GM21528 (cell line): ENCODE results near the gene EEPD1.

Experiments
- ATAC-seq: cut with Tn5 transposase; IDR thresholded peaks from one replicate; pipeline ENCODE4 v1.9.1; 2021; ENCODE audit warnings: mild to moderate bottlenecking, moderate library complexity; ENCODE audit not compliant: unreplicated experiment, low FRiP score

Gene EEPD1

DNA sequence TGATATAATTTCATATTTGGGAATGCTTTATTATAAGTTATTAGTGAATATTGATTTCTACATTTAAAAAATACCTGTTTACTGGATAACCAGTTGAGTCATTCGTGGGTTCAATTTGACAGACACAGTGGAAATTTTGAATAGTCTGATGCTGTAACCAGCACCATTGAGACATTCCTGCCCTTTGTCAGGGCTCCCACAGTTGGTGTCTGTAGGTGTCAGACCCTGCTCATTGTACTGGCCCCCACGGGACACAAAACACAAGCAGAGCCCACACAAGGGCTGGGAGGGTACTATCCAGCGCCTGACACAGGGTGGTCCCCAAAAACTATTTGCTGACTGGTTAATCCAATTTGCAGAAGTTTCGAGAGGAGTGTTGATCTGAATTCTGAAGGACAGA lies 35.9 kb downstream of the EEPD1 start:
- no peak for ATAC-seq

DNA sequence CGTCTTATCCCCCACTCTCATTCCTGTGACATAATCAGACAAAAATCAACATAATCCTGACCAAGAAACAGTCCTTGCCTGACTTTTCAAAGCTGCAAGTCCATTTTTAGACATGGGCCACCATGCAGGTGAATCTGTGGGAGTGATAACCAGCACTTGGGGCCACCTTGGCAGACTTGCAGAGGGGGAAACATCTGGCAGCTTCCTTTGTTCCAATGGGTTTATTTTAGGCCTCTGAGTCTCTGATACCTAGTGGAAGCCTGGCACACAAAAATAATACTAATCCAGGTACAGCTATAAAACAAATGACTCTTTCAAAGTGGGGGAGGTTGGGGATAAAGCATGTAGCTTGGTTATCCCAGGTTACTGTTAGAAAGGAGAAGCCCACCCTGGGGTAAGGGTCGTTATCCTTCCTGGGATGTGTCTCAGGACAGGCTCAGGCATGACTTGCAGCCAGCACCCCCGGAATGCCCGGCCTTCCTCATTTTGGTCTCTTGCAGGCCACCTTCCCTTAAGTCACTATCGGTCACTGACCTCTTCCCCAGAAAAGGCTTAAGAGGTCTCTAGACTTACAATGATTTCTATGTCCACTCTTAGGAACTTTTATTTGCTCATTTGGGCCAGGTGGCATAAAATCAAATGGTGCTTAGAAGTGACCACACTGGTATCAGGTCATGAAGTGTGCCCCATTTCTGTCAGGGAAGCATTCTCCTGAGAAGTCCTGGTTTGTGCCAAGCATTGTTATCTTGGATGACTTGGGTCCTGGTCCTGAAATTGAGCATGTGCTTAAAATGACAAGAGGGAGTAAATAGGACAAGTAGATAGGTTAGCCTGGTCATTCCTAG lies 37.6 kb downstream of the EEPD1 start:
- no peak for ATAC-seq

DNA sequence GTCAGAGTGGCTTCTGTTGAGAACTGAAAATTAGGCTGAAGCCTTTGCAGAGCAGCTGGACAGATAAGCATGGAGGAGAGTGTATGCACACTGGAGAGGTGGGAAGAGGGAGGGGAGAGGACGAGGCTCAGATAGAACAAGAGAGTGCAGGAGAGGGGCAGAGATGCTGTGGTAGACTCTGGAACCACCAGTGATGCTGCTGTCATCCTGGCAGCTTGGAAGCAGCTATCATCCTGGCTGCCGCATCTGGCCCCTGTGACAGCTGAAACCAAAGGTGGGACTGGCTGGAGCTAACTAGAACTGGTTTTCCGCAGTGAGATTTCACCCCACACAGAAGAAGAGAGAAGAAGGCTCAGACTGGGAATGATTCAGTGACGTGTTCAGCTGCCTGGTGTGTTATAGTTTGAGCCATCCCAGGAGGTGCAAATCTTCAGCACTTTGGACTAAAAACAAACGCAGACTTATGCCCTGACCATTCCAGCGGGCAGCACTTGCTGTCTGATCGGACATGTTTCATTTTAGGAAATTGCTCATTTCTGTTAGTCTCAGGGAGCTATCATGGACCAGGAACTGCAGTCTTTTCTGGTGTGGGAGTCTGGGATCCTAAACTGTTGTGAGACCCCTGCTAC lies 38.4 kb downstream of the EEPD1 start:
- no peak for ATAC-seq

DNA sequence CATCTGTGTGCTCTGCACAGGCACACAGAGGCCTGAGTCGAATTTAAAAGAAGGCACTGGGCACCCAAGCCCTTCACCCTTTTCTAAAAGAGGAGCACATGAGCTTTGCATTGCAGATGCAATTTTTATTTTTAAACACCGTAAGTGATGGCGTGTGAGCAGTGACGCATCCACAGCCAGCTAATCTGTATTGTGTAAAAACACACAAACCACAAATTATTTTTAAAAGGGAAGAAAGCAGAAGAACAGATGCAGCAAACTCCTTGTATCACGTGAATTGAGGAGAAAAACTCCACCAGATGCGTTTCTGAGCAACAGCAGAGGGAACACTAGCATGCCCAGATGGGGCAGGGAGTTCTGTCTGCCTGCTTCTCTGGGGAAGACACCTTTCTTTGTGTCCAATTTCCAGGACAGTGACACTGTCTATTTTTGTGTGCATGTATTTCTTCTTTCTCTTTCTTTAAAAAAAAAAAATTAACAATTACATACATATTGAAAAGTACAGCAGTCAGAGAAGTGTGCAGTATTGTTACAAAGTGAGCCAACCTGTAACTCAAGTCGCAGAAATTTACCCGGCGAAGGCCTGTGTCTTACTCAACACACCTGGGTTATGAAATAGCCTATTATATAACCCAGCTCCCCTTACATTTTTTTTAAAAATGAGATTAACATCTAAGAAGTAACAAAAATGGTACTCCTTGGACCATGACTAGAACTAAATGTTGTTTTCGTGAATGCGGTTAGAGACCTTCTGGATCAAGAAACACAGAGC lies 39.2 kb downstream of the EEPD1 start:
- no peak for ATAC-seq

DNA sequence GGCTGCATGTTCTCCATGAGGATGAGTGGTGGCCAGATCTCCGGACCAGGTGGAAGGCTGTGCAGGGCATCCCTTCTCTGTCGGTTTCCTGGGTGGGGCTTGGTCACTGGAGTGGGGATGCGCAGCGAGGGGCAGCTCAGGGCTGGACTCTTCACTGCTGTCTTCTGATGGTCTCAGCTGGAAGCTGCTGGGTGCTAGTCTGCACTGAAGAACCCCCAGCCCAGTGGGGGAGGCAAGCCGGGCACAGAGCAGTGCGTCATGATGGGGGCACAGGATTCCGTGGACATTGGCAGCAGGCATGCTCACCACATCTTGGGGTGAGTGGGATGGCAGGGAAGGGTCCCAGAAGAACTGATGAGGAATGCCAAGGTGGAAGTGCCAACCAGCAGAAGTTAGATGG lies 39.8 kb downstream of the EEPD1 start:
- ATAC-seq: no peak

DNA sequence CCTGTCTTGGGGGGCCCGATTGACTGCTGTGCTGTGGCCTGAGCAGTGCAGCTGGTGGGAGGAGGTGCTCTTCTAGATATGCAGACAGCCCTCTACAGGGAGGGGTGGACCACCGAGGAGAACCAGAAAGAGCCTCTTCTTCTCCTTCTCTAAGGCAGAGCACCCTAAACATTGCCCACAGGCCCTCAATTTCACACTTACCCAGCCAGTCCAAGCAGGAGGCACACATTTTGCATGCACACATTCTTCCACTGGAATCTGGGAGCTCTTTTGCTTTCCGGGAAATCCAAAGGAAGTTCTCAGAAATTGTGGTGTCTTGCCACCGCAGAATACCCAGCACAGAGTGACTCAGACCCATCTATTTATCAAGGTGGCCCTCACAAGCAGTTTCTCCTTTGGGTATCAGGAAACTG lies 45.8 kb downstream of the EEPD1 start:
- ATAC-seq: no peak

DNA sequence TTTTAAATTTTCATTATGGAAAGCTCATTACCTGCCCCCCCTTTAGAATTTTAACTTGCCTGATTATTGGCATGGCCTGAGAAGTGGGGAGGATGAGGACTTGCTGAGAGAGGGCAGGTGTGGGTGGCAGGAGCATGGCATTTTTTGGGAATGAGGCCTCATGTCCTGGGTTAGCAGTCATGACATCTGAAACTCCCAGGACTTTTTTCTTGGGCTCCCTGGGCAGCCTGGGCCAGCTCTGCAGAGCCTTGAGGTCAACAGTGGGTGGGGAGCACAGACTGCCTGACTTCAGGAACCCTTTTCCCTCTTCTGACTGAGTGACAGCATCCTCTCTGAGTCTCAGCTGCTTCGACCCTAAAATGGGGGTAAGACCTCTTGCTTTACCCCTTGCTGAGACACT lies 46.3 kb downstream of the EEPD1 start:
- no peak for ATAC-seq

DNA sequence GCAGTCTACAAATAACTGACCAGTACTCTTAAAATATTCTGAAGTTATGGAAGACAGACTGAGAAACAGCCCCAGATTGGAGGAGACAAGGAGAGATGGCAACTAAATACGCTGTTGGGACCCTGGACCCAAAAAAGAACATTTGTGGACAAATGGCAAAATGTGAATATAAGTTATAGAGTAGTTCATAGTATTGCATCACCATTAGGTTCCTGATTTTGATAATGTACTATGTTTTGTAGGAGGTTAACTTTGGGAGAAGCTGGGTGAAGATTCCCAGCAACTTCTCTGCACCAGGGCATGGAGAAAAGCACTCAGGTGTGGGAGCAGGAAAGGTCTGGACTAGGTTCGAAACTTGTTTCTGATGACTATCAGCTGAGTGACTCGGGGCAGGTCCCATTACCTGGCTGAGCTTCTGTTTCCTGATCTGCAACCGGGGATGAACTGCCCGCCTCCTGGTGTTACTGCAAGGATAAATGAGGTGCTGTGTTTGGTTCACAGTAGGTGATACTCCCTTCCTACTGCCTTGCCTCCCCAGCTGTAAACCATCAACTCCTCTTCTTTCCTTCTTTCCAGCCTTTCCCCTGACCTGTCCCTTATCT lies 48.2 kb downstream of the EEPD1 start:
- no peak for ATAC-seq

DNA sequence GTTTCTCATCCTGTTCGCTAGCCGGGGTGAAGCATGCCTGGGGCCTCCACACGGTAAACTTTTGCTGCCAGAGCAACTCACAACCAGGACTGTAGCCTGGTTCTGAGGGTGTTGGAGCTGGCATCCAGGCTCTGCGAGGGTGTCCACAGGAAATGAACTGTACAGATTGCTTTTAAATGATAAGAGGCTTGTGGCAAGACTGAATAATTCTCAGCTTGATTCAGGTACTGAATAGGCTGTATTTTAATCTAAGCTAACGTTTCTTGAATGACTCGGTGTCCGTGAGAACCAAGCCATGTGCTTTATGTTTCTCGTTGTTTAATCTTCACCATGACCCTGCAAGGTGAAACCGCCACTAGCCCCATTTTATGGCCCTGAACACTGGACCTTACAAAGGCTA lies 49.3 kb downstream of the EEPD1 start:
- no peak for ATAC-seq

DNA sequence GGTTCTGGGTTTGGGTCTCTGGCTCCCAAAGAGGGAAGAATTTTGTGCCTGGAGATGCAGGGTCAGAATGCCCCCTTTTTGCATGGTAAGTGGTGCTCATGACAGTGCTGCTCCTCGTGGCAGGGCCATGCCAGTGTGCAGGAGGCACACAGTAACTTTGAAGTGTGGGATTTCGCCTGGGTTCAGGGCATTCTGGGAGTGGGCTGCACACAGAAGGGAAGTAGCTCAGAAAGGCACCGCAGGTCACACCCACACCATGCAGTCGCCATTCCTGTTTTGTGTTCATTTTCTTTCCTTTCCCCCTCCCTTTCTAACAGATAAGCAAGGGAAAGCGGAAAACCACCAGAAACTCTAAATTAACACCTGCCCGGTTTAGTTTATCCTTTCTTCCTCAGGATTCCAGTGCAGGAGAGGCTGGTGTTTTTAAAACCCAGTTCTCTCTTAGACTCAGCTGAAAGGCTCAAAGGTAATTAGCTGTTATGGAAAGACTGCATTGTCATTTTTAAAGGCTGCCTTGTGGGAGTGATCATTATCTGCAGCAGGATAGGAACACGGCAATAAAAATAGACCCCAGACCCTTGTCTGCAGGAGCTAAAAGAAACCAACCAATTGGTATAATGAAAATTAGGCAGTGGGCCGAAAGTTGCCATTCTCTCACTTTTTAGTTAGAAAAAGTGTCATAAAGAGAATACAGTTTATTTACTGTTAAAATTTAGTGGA lies 50.2 kb downstream of the EEPD1 start:
- no peak for ATAC-seq

DNA sequence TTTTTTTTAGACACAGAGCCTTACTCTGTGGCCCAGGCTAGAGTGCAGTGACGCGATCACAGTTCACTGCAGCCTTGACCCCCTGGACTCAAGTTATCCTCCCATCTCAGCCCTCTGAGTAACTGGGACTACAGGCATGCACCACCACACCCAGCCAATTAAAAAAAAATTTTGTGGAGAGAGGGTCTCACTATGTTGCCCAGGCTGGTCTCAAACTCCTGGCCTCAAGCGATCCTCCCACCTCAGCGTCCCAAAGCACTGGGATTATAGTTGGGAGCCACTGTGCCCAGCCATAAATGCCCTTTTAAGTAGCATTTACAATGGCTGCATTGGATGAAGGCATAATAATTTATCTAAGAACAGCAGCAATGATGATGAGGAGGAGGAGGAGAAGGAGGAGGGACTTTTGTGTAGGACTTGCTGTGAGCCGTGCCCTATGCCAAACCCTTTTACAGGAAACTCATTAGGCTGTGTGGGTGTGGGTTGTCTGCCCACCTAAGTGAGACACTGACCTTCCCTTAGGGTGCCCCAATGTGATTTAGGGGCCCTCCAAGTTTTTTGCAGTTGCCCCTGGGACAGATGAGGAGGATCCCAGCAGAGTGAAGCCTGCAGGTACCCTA lies 51.1 kb downstream of the EEPD1 start:
- ATAC-seq: no peak

DNA sequence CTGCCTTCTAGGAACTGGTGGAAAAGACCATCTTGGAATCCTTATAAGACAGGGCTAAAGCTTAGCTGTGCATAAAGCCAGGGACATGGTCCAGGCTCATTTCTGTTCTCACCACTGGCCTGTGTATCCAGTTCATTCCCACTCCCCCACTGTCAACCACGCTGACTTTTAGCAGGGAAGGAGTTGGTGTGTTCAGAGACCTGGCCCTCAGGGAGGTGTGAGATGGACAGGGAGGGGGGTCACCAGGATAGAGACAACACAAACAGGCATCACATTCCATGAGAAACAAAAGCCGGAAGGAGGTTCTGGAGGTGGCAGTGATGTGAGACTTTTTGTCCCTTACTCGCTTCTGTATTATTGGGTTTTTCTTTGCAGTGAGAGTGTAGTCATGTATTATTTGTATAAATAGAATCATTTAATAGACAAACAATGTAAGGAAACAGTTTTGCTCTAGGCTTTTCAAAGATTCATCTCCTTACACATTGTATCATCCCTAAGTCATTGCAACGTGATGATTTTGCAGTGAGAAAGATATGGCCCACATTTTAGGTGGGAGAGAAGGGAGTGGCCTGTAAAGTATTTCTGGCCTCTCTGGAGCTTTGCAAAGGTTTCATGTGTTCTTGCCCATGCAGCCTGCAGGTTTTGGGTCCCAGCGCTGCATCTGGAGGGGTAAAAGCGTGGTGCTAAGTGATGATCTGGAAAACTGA lies 52.0 kb downstream of the EEPD1 start:
- ATAC-seq: no peak

DNA sequence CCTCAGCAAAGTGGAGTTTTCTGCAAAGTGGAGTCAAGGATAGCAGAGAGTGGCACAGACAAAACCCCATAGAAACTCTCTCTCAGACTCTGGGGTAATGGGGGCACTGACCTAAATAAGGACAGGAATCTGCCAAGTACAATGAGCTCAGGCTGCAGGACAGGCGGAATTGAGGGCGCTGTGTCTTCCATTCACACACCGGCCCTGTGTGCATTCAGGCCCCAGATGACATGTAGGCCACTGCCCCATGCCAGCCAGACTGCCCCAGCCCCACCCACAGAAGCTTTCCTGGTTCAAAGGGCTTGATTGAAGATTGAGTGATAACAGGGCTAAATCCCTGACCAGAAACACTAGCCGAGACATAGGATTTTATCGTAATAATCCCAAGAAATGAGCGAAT lies 52.7 kb downstream of the EEPD1 start:
- ATAC-seq: no peak

DNA sequence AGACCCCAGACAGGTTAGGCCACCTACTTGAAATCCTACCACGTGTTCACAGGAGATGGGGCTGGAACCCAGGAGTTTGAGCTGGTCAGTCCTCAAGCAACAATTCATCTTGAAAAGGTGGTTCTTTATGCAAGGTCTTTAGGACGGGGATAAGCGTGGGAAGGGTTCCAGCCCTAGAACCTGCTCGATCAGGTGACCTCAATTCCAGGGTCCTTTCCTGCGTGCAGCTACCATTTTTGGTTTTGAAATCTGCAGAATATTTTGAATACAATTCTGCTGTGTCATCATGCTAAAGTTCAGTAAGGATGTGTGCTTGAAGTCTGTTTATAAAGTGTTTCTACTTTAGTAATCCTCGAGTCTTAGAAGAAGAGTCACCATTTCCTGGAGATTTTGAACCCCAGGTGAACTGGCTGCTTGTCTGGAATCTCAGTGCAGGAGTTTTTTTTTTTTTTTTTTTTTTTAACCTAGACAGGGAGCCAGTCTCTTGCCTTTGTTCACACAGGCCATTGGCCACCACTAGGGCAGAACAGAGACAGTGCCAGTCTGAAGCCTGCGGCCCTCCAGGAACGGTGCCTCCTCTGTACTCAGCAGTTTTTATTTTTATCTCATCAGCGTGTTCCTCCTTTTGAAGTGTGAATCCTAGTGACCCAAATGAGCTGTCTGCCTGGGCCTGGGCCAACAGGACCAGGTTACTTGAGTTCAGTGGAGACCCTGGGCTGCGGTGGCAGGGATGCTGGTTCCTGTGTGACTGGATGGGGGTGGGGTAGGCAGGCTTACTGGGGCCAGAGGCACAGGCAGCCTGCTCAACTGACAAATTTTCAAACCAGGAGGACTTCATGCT lies 54.6 kb downstream of the EEPD1 start:
- no peak for ATAC-seq

DNA sequence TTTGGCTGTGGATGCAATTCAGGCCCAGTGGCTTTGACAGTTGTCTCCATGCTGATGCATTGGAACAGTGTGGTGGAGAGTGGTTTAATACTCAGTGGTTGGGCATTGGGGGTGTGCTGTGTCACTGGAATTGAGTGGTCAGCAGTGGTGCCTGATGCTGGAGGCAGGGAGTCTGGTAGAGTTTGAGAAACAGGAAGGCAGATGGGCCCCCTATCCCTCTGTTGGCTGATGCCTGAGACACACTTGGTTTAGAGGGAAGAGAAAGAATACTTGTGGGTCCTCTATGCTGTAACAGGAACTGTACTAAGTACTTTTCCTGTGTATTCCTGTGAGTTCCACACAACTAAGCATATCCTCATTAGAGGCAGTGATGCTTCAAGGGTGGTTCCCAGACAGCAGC lies 55.4 kb downstream of the EEPD1 start:
- no peak for ATAC-seq

DNA sequence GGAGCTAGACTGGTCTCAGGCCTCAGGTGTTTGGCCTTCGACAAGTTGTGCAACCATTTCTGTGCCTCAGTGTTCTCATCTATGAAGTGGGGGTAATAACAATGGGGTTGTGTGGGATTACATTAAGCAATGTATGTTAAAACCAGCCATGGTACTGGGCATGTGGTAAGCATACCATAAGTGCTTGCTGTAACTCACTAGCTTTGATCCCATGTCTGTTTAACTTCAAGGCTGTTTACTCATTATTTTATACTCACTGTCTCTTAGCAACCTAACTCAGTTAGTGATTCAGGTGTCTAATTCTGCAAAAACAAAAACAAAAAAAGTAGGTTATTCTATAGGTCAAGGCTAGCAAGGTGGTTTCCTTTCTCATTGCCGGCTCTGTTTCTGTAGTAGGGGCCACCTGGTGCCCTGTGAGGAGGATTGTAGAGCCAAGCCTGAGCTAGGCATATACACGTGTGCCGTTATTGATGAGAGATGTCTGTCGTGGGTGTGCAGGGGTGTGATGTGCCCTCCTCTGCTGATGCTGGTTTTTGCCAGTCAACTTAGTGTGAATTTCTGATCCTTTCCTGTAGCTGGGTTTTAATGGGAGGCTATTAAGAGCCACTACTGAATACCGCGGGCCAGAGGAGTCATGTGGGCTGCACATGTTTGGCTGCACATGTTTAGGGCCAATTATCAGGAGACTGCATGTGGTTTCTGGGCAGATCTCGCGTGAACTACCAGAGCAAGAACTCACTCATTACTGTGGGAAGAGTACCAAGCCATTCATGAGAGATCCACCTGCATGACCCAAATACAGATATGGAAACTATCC lies 56.2 kb downstream of the EEPD1 start:
- ATAC-seq: no peak

DNA sequence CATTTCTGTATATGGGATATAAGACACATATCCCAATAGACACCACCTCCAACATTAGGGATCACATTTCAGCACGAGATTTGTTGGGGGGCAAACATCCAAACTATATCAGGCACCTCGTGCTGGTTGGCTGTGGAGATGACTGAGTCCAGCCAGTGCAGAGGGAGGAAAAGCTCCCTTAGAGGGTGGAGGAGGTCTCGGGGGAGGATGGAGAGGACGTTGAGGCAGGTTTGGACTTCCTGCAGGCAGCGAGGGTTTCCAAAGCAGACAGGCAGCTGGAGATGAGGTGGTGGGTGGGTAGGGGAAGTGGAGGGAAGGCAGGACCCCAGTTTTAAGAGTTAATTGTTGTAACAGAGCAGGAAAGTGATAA lies 56.7 kb downstream of the EEPD1 start:
- no peak for ATAC-seq
